NCI-H1694 treated with DMSO at 0.1 percent for 48 hours (cell line): Measurements from ENCODE around the gene ABCA7.

Experiments
- DNase-seq: peaks from one replicate; lab custom pipeline; 2025; lab: John Stamatoyannopoulos, UW

Gene ABCA7

DNA sequence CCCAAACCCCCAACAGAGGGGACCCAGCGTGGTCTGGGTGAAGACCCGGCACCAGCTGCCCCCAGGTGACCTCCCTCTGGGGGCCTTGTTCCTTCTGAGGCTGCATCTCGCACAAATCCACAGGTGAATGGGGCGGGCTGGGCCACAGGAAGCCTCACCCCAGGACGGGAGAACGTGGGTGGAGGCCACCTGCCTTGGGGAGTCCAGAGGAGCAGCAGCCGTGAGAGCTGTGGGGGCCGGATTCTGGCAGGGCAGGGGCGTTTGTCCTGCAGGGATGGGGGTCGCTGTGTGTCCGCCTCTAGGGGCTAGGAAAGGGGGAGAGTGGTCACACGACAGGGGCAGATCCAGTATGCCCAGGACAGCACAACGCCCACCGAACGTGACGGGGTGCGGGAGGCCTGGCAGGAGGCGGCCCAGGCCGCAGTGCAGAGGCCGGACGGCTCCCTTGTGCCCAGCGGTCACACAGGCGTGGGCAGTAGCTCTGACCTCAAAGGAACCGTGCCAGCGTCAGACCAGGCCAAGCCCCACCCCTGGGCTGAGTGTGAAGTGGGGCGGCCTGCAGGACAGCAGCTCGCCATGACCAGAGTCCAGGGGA lies 48.6 kb downstream of the ABCA7 start:
- DNase-seq: no peak

DNA sequence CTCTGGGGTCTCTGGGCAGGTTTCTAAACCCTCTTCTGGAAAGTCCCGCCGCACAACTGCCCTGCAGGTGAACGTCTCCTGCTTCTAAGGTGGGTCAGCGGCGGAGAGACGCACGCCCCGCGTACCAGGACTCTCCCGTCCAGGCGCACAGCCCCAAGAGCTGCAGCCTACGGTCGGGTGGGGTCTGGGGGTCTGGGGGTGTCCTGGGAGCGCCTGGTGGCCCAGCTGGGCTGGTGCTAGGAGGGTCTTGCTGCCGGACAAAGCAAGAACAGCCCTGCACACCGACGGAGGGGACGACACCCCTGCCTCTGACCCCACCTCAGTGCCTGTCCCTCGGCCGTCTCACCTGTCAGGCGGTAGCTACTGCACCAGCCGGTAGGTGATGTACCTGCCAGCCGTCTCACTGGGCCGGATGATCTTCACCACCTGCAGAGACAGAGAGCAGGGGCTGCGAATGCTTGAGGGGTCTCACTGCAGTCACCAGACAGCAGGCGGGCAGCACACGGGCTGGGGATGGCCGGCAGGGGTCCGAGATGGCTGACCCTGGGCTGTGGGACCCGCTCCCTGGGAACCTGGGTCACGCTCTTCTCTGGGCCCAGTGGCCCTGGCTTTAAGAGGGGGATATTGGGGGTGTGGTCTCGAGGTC lies 49.3 kb downstream of the ABCA7 start:
- no peak for DNase-seq

DNA sequence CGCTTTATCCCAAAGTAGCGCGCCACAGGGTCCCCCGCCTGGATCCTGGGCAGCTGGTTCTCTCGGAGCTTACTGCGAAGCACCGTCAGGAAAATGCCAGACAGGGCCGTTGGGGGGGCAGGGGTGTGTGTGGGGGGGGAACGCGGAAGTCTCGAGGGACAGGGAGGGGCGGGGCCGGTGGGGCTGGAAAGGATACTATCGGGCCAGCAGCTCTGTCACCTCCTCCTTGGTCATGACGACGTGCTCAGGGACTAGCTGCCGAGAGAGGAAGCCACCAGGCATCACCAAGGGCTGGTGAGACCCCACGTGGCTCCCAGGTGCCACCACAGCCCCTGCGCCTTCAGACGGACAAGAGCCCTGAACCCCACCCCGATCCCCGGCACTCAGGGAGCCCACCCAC lies 50.0 kb downstream of the ABCA7 start:
- no peak for DNase-seq

DNA sequence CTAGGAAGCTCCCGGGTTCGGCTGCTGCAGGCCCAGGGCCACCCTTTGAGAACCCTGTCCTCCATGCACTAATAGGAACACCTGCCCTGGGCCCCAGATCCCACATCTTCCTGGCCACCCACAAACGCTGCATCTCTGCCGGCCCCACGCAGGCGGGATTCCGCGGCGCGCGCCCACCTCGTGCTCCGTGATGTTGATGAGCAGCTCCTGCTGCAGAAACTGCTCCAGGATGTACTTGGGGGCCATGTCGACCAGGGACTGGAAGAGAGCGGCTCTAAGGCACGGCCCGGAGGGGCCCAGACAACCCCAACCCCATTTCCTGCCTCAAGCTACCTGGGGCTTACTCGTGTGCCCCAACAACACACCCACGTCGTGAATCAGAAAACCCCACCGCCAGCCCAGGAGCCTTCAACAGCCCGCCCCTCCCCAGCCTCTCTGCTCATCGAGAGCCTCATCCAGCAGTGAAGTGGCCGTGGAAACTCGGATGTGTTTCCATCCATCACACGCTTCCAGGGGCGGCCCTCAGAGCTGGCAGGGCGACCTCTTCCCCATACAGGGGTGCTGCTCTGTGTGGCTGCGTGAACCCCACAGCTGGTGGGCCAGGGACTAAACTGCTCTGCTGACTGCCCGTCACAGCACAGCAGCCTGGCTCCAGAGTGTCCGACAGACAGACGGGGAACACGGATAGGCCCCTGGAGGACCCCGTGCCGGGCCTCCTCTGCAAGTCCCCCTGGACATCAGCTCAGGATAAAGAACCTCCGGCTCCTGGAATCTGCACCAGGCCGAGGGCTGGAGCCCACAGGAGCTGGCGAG lies 51.0 kb downstream of the ABCA7 start:
- DNase-seq: no peak

DNA sequence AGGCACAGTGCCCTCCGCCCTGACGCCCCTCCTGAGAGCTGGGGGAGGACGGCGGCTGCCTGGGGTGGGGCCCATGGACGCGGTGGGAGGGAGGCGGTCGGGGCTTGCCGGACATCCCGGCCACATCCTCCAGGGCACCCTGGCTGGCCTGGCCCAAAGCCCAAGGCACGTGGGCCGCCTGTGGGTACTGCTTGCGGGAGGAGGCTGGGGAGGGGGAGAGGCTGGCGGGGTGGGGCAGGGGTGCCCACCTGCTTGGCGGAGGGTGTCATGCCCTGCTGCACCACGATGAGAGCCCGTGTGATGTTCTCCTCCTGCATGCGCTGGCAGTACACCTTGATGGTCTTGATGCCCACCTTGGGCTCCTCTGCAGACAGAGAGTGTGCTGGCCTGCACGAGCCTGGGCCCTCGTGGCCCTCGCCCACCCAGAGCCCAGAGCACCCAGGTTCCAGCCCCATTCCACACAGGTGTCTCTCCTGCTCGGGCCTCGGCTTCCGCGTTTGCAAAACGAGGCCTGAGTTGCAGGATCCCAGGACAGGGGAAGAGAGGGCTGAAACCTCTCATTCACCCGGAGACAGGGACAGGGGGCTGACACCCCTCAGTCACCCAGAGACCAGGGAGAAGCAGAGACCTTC lies 51.8 kb downstream of the ABCA7 start:
- DNase-seq: no peak

DNA sequence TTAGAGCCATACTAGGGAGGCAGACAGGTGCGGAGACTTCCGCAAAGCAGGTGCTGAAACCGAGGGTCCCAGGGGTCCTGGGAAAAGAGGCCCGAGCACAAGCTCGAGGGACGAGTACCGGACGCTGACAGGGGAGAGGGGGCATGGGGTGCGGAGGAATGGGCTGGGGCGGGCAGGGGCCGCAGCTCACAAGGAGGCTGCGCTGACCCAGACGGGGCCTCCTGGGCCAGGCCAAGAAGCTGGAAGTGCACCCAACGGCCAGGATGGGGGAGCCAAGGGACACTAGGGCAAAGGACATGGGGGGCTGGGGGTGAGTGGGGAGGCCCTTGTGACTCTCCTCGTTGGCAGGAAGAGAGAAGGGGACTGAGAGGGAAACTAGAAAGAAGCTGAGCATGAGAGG lies 53.4 kb downstream of the ABCA7 start:
- DNase-seq: no peak

DNA sequence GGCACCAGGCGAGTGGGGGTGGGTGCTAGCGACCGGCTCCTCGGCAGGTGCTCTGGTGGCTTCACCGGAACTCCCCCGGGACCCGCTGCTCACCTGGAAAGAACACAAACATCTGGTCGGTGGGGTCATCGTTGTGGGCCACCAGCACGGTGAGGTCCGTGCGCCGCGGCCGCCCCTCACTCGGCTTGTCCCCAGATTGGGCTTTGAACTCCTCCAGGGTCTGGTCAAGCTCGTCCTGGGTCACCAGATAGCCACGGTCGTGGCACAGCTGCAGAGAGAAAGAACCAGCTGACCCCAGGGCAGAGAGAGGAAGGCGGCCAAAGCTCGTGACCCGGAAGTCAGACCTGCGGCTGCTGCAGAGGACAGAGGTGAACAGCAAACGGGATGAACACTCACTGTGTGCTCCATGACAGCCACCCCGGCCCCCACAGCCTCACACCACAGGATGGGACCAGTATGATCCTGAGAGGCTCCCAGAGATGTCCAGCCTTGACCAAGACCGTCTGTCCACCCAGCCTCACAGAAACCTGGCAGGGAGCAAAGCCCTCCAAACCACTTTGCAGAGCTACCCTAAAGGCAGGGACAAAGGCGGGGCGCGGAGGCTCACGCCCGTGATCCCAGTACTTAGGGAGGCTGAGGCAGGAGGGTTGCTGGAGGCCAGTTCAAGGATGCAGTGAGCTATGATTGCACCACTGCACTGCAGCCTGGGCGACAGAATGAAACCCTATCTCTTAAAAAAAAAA lies 54.1 kb downstream of the ABCA7 start:
- no peak for DNase-seq

DNA sequence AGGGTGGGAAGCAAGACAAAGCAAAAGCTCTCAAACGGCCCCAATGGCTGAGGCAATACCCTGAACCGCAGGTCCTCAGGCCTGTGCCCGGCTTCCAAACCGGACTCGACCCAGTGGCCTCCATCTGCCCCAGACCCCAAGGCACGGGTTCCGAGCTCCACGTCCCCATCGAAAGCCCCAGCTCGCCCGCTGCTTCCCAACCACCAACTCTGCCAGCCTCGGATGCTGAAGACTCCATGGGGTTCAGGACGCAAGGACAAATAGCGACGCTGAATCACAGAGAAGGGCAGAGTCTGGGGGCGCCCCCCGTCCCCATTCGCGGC lies 54.7 kb downstream of the ABCA7 start:
- DNase-seq: no peak

DNA sequence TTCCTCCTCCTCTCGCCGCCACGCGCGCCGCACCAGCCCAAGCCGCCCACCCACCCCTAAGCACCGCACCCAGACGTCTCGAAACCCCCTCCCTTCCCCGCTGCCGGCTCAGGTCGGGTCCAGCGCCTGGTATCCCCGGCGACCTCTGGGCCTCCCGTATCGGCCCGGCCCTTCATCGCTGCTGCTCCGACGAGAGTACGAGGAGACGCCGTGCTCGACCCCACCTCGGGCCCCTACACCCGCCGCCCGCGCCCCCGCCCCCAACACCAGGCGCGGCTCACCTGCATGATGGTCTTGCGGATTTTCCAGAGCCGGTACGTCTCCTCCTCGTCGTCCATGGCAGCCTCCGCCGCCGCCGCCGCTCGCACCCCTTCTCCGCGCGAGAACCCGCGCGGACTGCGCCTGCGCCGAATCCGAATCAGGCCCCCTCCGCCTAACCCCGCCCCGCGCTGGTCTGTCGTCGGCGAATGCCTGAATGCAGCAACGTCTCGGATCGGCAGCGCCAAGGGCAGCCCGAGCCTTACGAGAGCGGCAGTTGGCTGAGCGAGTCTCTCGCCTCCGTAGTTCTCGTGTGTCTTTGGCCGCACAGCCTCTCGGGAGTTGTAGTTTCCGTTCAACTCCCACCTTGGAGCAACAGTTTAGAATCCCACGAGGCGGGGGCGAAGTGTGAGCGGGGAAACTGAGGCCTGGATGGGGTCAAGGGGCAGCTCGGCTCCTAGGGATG lies 55.2 kb downstream of the ABCA7 start, which contains the start of gene POLR2E:
POLR2E (minus strand) TSS at position 398 of the 724 bp plus-strand sequence; CDS start at position 338, 60 bp downstream.
- DNase-seq: peak; percentile 87

DNA sequence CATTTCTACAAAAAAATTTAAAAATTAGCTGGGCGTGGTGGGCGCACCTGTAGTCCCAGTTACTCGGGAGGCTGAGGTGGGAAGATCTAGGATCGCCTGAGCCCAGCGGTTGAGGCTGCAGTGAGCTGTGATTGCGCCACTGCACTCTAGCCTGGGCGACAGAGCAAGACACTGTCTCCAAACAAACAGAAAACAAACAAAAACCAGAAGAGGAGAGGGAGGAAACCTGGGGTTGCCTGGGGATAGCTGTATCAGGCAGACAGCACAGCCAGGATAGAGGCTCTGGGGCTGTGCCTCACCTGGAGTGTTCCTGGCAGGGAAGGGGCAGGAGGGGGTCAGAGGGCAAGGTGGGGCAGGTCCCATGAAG lies 57.9 kb downstream of the ABCA7 start:
- no peak for DNase-seq

DNA sequence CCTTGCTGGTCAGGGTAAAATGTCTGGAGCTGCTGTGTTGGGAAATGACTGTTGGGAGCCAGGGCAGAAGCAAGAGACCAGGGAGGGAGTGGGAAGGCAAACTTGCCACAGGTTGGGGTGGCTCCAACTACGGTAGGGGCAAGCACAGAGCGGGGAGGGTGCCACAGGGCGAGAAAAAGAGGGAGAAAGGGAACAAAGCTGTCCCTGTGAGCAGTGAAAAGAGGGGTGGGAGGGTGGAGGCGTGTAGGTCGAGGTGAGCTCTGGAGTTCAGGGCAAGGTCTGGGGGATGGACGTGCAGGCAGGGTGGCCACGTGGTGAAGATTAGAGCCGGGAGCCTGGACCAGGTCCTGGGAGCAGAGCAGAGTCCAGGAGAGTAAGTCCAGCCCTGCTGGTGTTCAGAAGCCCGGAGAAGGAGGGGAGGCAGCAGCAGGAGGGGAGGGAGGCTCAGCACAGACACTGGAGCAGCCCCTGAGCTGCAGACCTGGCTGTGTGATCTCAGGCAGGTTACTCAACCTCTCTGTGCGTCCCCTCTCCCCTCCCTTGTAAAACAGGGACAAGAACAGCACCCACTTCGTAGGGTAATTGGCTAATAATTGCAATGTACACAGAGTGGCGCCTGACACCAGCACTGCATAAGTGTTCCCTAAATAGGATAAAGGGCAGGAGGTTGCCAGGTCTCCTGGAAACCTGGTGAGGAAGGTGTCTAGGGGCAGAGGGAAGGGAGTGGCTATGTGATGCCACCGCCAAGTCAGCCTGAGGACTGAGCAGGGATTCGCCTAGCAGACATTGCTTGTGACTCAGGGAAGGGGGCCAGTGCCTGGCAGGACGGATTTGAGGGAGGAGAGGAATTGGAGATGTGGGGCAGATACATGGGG lies 58.5 kb downstream of the ABCA7 start:
- no peak for DNase-seq

DNA sequence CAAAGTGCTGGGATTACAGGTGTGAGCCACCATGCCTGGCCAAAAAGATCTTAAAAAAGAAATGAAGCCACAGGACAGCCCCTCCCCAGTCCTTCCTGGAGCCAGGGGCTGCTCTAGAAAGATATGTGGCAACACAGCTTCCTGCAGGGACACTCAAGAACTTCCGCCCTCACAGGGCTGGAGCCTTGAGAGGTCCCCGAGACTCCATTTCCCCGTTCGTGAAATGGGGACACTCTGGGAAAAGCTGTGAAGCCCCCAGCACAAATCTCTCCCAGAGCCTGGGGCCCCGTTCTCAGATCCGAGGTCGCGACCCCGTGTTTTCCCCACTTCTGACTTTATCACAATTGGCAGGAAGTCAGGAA lies 61.4 kb downstream of the ABCA7 start:
- DNase-seq: no peak

DNA sequence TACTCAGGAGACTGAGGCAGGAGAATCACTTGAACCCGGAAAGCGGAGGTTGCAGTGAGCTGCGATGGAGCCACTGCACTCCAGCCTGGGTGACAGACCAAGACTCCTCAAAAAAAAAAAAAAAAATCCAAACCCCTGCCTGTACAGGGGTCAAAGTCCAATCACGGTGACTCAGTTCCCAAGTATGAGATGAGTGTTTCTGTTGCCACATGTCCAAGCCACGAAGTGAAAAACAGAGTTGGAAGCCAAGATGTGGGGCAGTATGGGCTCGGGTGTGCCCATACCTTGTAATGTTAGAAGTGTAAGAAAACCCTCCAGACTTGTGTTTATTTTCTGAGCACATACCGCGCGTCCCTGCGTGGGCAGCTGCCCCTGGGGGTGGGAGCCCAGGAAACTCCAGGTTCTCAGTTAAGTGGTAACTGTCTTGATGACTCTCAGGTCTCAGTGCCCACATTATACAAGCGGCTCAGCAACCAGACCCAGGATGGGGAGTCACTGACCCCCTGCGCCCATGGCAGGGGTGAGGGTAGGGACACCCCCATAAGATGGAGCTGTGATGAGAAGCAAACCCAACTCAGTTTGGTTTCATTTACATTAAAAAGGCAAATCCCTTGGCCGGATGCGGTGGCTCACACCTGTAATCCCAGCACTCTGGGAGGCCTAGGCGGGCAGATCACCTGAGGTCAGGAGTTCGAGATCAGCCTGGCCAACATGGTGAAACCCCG lies 62.7 kb downstream of the ABCA7 start:
- DNase-seq: no peak

DNA sequence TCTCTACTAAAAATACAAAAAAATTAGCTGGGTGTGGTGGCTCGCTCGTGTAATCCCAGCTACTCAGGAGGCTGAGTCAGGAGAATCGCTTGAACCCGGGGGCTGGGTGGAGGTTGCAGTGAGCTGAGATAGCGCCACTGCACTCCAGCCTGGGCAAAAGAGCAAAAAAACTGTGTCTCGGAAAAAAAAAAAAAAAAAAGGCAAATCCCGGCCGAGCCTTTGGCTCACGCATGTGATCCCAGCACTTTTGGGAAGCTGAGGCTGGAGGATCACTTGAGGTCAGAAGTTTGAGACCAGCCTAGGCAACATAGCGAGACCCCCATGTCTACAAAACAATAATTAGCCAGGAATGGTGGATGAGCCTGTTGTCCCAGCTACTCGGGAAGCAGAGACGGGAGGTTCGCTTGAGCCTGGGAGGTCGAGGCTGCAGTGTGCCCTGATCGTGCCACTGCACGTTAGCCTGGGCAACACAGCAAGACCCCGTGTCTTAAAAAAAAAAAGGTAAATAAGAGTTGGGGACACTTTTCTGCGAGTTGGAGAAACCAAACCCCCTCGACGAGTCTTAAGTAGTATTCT lies 63.3 kb downstream of the ABCA7 start:
- DNase-seq: no peak

DNA sequence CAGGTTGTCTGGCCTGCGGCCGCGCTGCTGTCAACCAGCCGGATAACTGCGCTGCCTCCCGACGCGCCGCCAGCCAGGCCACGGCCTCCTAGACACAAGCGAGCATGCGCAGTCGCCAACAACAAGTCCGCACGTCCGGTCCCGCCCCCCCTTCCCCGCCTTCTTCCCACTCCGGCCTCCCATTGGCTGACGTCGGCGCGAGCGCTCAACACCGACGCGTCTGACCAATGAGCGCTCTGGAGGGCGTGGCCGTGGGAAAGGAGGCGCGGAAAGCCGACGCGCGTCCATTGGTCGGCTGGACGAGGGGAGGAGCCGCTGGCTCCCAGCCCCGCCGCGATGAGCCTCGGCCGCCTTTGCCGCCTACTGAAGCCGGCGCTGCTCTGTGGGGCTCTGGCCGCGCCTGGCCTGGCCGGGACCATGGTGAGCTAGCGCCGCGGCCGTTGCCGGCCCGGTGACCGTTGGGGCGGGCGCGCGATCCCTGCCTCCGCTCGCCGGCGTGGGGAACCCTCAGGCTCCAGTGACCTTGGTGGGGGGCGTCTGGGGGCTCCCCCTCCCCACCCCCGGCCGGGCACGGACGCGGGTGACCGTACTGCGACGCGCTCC lies 63.9 kb downstream of the ABCA7 start, which contains the start of gene GPX4:
GPX4 (plus strand) TSS at position 287 of the 603 bp plus-strand sequence; CDS start at position 337, 50 bp downstream.
- peak; percentile 94 for DNase-seq

DNA sequence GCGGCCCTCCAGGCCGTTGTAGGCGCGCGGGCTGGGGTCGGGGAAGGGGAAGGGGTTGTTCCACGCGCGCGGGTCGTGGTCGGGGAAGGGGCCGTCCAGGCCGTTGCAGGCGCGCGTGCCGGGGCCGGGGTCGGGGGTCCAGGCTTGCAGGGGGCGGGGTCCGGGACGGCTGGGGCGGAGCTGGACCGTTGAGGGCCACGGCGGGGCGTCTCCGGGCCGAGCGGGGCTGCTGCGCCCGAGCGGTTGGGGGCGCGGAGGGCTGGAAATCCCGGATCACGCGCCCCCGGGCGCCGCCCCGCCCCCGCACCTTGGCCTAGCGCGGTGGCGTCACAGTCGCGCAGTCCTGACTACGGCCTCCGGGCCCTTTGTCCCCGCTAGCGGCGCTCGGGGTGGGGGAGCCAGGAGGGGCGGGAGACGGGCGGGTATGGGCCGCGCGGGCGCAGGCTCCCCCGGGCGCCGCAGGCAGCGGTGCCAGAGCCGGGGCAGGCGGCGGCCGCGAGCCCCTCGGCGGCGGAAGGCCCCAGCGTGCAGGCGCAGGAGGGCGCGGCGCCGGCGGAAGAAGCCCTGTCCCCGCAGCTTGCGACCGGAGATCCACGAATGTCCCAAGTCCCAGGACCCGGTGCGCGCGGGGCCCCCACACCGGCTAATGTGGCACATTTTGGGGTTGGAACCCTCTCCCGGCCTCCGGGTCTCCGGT lies 64.6 kb downstream of the ABCA7 start:
- DNase-seq: peak; percentile 2

DNA sequence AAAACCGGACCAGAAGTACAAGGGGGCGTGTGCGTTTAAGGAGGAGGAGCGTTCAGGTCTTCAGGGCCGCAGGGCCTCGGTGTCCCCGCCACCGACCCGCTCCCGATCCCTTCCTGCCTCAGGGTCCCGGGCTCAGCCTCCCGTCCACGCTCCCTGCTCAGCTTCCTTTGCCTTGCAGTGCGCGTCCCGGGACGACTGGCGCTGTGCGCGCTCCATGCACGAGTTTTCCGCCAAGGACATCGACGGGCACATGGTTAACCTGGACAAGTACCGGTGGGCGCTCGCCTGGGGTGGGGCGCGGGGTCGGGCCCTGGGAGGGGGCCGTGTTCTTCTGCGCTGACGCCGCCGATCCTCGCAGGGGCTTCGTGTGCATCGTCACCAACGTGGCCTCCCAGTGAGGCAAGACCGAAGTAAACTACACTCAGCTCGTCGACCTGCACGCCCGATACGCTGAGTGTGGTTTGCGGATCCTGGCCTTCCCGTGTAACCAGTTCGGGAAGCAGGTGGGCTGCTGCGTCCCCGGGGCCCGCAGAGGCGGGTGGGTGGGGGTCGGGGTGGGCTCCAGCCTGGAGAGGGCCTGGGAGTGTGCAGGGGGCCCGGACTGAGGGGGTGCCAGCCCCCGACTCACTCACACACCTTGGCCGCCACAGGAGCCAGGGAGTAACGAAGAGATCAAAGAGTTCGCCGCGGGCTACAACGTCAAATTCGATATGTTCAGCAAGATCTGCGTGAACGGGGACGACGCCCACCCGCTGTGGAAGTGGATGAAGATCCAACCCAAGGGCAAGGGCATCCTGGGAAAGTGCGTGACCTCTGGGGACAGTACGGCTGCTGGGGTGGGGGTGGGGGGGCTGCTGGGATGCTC lies 65.3 kb downstream of the ABCA7 start:
- no peak for DNase-seq
